ENCODE results near the gene PRKCA. TPM values are rescaled to one million over a fixed set of nuclear protein-coding genes. Genes with fewer than 3 reads are reported as not detected.

PRKCA gene
- total RNA-seq, 1 experiment from 2014 or later: 29.6 TPM

GRCh38 chr17:66713533-66714042, 411.2 kb downstream of the PRKCA start:
- no peak overlapping the region for H3K4me3 Mint-ChIP-seq (ENCODE audit: unreplicated experiment)
- no TSS peak for BruUV-seq (replicated peaks)
- ChIA-PET CTCF (interaction anchor here (1.2 kb wide), 1 partner anchor 191 kb away, joined by 3 read pairs; no protein-coding TSS in a partner anchor), POLR2A (no interaction called here)
- H3K36me3 Mint-ChIP-seq (ENCODE audit: insufficient read depth, unreplicated experiment): no peaks in the 10 kb centered on the region
- no peaks in the 10 kb centered on the region for H3K9me3 Mint-ChIP-seq (ENCODE audit: unreplicated experiment)
- H3K4me3 ChIP-seq (ENCODE audit: low read depth, low read length): no peak overlapping the region
- TF ChIP-seq CTCF (IDR thresholded peaks at IDR 0.05; ENCODE audit: insufficient read depth in 1 of 2, low read depth in 1 of 2, low read length in 1 of 2, severe bottlenecking in 1 of 2, unreplicated experiment in 1 of 2): no peak
- no peaks in the 10 kb centered on the region for H3K36me3 ChIP-seq (ENCODE audit: control insufficient read depth, insufficient read depth, low read length)
- no peaks in the 10 kb centered on the region for H3K27me3 ChIP-seq (replicated peaks; ENCODE audit: control insufficient read depth, insufficient read depth, low read length)
- H3K4me1 ChIP-seq: peaks cover 10% of the 10 kb centered on the region; the same call in 1 of the 2 replicates
- H3K27me3 Mint-ChIP-seq (ENCODE audit: insufficient read depth, unreplicated experiment): no peaks in the 10 kb centered on the region
- H3K27ac Mint-ChIP-seq (ENCODE audit: unreplicated experiment): no peak overlapping the region
- no peaks in the 10 kb centered on the region for H3K9me3 ChIP-seq
- DNase-seq: no peak
- no peaks in the 10 kb centered on the region for H3K4me1 Mint-ChIP-seq (ENCODE audit: low read depth, unreplicated experiment)
- intact Hi-C loops (cut with micrococcal nuclease; ENCODE audit: unreplicated experiment): loop anchor here (10.0 kb wide), 1 partner anchor 371 kb away; no protein-coding TSS in a partner anchor

GRCh38 chr17:66714046-66715023, 411.9 kb downstream of the PRKCA start:
- Mint-ChIP-seq H3K27me3 (ENCODE audit: insufficient read depth, unreplicated experiment) (no peaks in the 10 kb centered on the region), H3K9me3 (ENCODE audit: unreplicated experiment) (no peaks in the 10 kb centered on the region), H3K27ac (ENCODE audit: unreplicated experiment) (no peak overlapping the region), H3K36me3 (ENCODE audit: insufficient read depth, unreplicated experiment) (no peaks in the 10 kb centered on the region), H3K4me3 (ENCODE audit: unreplicated experiment) (no peak overlapping the region), H3K4me1 (ENCODE audit: low read depth, unreplicated experiment) (no peaks in the 10 kb centered on the region)
- H3K4me3 ChIP-seq (ENCODE audit: low read depth, low read length): no peak overlapping the region
- CTCF ChIA-PET: interaction anchor here (1.2 kb wide), 1 partner anchor 190 kb away, joined by 3 read pairs; no protein-coding TSS in a partner anchor
- H3K9me3 ChIP-seq: no peaks in the 10 kb centered on the region
- no peaks in the 10 kb centered on the region for H3K36me3 ChIP-seq (ENCODE audit: control insufficient read depth, insufficient read depth, low read length)
- BruUV-seq (replicated peaks): no TSS peak
- no peaks in the 10 kb centered on the region for H3K27me3 ChIP-seq (replicated peaks; ENCODE audit: control insufficient read depth, insufficient read depth, low read length)
- POLR2A ChIA-PET: no interaction called here
- DNase-seq: peak in 1 of 2 experiments; percentile 9
- intact Hi-C loops (cut with micrococcal nuclease; ENCODE audit: unreplicated experiment): loop anchor here (1.0 to 10.0 kb wide), 5 partner anchors 186 to 444 kb away; no protein-coding TSS in a partner anchor
- TF ChIP-seq CTCF (IDR thresholded peaks at IDR 0.05; ENCODE audit: insufficient read depth in 1 of 2, low read depth in 1 of 2, low read length in 1 of 2, severe bottlenecking in 1 of 2, unreplicated experiment in 1 of 2): no peak
- H3K4me1 ChIP-seq: peaks cover 10% of the 10 kb centered on the region; the same call in 1 of the 2 replicates

- H3K4me1 ChIP-seq: peaks cover 10% of the 10 kb centered on the region; the same call in 1 of the 2 replicates
- CTCF ChIA-PET: interaction anchor here (0.7 kb wide), 1 partner anchor 13 kb away, joined by 3 read pairs; no protein-coding TSS in a partner anchor
- peak in 1 of 2 experiments; percentile 7 for DNase-seq
- no peaks in the 10 kb centered on the region for H3K9me3 ChIP-seq
- Mint-ChIP-seq H3K27ac (ENCODE audit: unreplicated experiment) (no peak overlapping the region), H3K36me3 (ENCODE audit: insufficient read depth, unreplicated experiment) (no peaks in the 10 kb centered on the region), H3K4me1 (ENCODE audit: low read depth, unreplicated experiment) (no peaks in the 10 kb centered on the region), H3K9me3 (ENCODE audit: unreplicated experiment) (no peaks in the 10 kb centered on the region), H3K4me3 (ENCODE audit: unreplicated experiment) (no peak overlapping the region), H3K27me3 (ENCODE audit: insufficient read depth, unreplicated experiment) (no peaks in the 10 kb centered on the region)
- POLR2A ChIA-PET: no interaction called here
- H3K27me3 ChIP-seq (replicated peaks; ENCODE audit: control insufficient read depth, insufficient read depth, low read length): no peaks in the 10 kb centered on the region
- TF ChIP-seq CTCF (IDR thresholded peaks at IDR 0.05; ENCODE audit: insufficient read depth in 1 of 2, low read depth in 1 of 2, low read length in 1 of 2, severe bottlenecking in 1 of 2, unreplicated experiment in 1 of 2): no peak
- BruUV-seq (replicated peaks): no TSS peak
- no peak overlapping the region for H3K4me3 ChIP-seq (ENCODE audit: low read depth, low read length)
- H3K36me3 ChIP-seq (ENCODE audit: control insufficient read depth, insufficient read depth, low read length): no peaks in the 10 kb centered on the region
- intact Hi-C loops (cut with micrococcal nuclease; ENCODE audit: unreplicated experiment): loop anchor here (1.0 to 10.0 kb wide), 5 partner anchors 185 to 443 kb away; no protein-coding TSS in a partner anchor
These were observed 412.8 kb downstream of the PRKCA start for GRCh38 chr17:66715076-66715675.

Data from Caco-2 (cell line).